GM12892 (cell line): ENCODE data around the gene OSBPL5.

Experiments used
- POLR2A ChIP-seq: IDR thresholded peaks from 2 replicates; pipeline ENCODE4 v1.6.1; 2011; ENCODE audit warnings: low read depth, low read length, control low read depth
- POLR2AphosphoS5 ChIP-seq: IDR thresholded peaks from 2 replicates; pipeline ENCODE4 v1.6.1; 2011; ENCODE audit warnings: low read depth, low read length, control low read depth

DNA sequence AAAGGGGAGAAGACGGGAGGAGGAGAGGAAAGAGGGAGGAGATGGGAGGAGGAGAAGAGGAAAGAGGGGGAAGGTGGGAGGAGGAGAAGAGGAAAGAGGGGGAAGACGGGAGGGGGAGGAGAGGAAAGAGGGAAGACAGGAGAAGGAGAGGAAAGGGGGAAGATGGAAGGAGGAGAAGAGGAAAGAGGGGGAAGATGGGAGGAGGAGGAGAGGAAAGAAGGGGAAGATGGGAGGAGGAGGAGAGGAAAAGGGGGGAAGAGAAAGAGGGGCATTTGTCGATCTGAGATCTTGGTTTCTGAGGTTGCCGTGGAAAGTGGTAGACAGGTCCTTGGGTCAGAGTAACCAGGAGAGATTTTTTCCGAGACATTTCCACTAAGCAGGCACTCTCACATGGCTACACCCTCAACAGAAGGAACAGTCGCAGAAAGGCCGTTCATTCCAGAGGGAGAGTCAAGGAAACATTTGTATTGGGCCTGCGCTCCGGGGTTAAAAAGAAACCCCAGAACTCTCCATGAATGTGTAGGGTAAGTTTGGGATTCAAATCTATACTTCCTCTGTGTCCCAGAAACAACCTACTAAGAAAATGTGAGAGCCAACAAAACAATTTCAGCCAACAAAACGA is 68.1 kb downstream of the OSBPL5 start:
- TF ChIP-seq POLR2AphosphoS5 (no peak), POLR2A (no peak)
